ENCODE measurements around the gene EPHA6. TPM values are rescaled to one million over a fixed set of nuclear protein-coding genes. Genes with fewer than 3 reads are reported as not detected.

The EPHA6 gene
- total and polyA plus RNA-seq, 2 donors (not counting 3 experiments of a cell fraction or from before 2014, with no cell fraction given): not detected

DNA sequence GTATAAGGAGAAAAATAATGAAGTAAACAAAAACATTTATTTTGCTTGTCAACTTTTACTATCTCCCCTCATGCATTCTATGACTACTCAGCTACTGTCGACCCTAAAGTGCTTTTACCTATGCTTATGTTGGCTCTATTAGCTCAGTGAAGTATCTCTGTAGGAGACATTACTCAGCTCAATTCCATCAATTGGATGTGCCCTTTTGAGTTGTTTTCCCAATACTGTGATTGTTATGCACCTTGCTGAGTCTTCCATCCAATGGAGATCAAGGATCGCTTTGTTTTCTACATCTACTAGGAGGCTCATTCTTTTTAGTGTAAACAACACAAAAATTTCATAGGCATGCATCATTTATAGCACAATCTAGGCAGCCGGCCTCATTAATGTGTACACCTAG lies 546.4 kb downstream of the EPHA6 start:
- H3K4me3 ChIP-seq (replicated peaks in 1 of 3; ENCODE audit: insufficient read depth in 1 of 3, low read depth in 1 of 3, low read length in 3 of 3): no peak overlapping the region
- TF ChIP-seq, protein P1, sequence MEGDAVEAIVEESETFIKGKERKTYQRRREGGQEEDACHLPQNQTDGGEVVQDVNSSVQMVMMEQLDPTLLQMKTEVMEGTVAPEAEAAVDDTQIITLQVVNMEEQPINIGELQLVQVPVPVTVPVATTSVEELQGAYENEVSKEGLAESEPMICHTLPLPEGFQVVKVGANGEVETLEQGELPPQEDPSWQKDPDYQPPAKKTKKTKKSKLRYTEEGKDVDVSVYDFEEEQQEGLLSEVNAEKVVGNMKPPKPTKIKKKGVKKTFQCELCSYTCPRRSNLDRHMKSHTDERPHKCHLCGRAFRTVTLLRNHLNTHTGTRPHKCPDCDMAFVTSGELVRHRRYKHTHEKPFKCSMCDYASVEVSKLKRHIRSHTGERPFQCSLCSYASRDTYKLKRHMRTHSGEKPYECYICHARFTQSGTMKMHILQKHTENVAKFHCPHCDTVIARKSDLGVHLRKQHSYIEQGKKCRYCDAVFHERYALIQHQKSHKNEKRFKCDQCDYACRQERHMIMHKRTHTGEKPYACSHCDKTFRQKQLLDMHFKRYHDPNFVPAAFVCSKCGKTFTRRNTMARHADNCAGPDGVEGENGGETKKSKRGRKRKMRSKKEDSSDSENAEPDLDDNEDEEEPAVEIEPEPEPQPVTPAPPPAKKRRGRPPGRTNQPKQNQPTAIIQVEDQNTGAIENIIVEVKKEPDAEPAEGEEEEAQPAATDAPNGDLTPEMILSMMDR (IDR thresholded peaks at IDR 0.05; ENCODE audit: extremely low read depth in 1 of 2, insufficient read depth in 1 of 2, low read depth in 1 of 2, low read length in 2 of 2): no peak
- TF ChIP-seq GATA2 (IDR thresholded peaks at IDR 0.05; ENCODE audit: insufficient read depth, insufficient read length, low read depth, low read length): no peak
- TF ChIP-seq, protein P2, sequence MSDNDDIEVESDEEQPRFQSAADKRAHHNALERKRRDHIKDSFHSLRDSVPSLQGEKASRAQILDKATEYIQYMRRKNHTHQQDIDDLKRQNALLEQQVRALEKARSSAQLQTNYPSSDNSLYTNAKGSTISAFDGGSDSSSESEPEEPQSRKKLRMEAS (IDR thresholded peaks at IDR 0.05; ENCODE audit: insufficient read depth, insufficient read length): no peak
- no peak for TF ChIP-seq POLR2A (IDR thresholded peaks at IDR 0.05; ENCODE audit: low read depth, low read length)
- TF ChIP-seq JUN (IDR thresholded peaks at IDR 0.05; ENCODE audit: borderline replicate concordance, insufficient read depth, insufficient read length, low read depth): no peak
- no peak for TF ChIP-seq EZH2 (IDR thresholded peaks at IDR 0.05; ENCODE audit: borderline replicate concordance, low read depth, low read length, severe bottlenecking)
- no peaks in the 10 kb centered on the region for H3K9me3 ChIP-seq (replicated peaks; ENCODE audit: control insufficient read depth, insufficient read depth, low read length)
- ChIA-PET POLR2A (no interaction called here), CTCF (no interaction called here)
- no peaks in the 10 kb centered on the region for H3K4me1 ChIP-seq (ENCODE audit: control insufficient read depth, extremely low read depth, insufficient read depth, low read length)
- no peaks in the 10 kb centered on the region for H3K36me3 ChIP-seq (ENCODE audit: control insufficient read depth in 2 of 2, extremely low read depth in 1 of 2, insufficient read depth in 2 of 2, low read length in 2 of 2)
- no peak overlapping the region for H2AFZ ChIP-seq (ENCODE audit: low read depth, low read length)
- H3K9ac ChIP-seq (replicated peaks; ENCODE audit: extremely low read depth, insufficient read depth, low read length): no peak overlapping the region
- H3K4me2 ChIP-seq (ENCODE audit: insufficient read depth, low read length): no peak overlapping the region
- DNase-seq (ENCODE audit: low read depth, low spot score): no peak
- no peaks in the 10 kb centered on the region for H3K27me3 ChIP-seq (ENCODE audit: control insufficient read depth in 2 of 2, insufficient read depth in 2 of 2, low read length in 2 of 2)
- H3K9me1 ChIP-seq (replicated peaks; ENCODE audit: control insufficient read depth, extremely low read depth, insufficient read depth, low read length): no peaks in the 10 kb centered on the region
- no TSS peak for BruUV-seq (replicated peaks)
- intact Hi-C loops (cut with micrococcal nuclease) (no loop called here), dilution Hi-C loops (cut with MboI; ENCODE audit: extremely low pct_ligation_motif_present, low sequenced_read_pairs) (no loop called here)
- no peak overlapping the region for H3K27ac ChIP-seq (ENCODE audit: insufficient read depth, low read depth, low read length)
- FAIRE-seq: no peak
- H3K79me2 ChIP-seq (ENCODE audit: control insufficient read depth, insufficient read depth, low read length): no peaks in the 10 kb centered on the region
- H4K20me1 ChIP-seq (replicated peaks; ENCODE audit: control insufficient read depth, extremely low read depth, insufficient read depth, low read length): no peaks in the 10 kb centered on the region

DNA sequence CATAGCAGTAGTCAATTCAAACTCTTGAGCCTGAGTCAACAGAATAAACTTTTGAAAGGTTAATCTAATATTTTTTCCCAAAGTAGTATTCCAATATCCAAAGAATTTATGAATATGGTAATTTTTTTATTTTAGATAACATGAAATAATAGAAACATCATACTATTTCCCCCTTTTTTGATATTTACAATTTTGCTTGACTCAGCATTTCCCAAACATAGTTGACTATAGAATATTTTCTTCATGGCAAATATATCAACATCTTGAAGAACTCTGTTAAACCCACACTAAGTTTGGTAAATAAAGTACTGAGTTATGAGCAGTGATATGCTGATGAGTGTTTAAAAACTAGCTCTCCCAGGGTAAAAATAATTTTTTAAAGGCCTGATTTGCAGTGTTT lies 570.2 kb downstream of the EPHA6 start:
- Histone ChIP-seq H3K4me2 (ENCODE audit: insufficient read depth, low read length) (no peak overlapping the region), H3K27me3 (ENCODE audit: control insufficient read depth in 2 of 2, insufficient read depth in 2 of 2, low read length in 2 of 2) (no peaks in the 10 kb centered on the region), H3K9me3 (replicated peaks; ENCODE audit: control insufficient read depth, insufficient read depth, low read length) (no peaks in the 10 kb centered on the region), H3K36me3 (ENCODE audit: control insufficient read depth in 2 of 2, extremely low read depth in 1 of 2, insufficient read depth in 2 of 2, low read length in 2 of 2) (no peaks in the 10 kb centered on the region), H4K20me1 (replicated peaks; ENCODE audit: control insufficient read depth, extremely low read depth, insufficient read depth, low read length) (no peaks in the 10 kb centered on the region), H3K4me3 (replicated peaks in 1 of 3; ENCODE audit: insufficient read depth in 1 of 3, low read depth in 1 of 3, low read length in 3 of 3) (no peak overlapping the region), H2AFZ (ENCODE audit: low read depth, low read length) (no peak overlapping the region), H3K9me1 (replicated peaks; ENCODE audit: control insufficient read depth, extremely low read depth, insufficient read depth, low read length) (no peaks in the 10 kb centered on the region), H3K27ac (ENCODE audit: insufficient read depth, low read depth, low read length) (no peak overlapping the region), H3K4me1 (ENCODE audit: control insufficient read depth, extremely low read depth, insufficient read depth, low read length) (no peaks in the 10 kb centered on the region), H3K9ac (replicated peaks; ENCODE audit: extremely low read depth, insufficient read depth, low read length) (no peak overlapping the region), H3K79me2 (ENCODE audit: control insufficient read depth, insufficient read depth, low read length) (no peaks in the 10 kb centered on the region)
- TF ChIP-seq POLR2A (IDR thresholded peaks at IDR 0.05; ENCODE audit: low read depth, low read length) (no peak), MYC (IDR thresholded peaks at IDR 0.05; ENCODE audit: low read depth, low read length) (no peak), JUN (IDR thresholded peaks at IDR 0.05; ENCODE audit: borderline replicate concordance, insufficient read depth, insufficient read length, low read depth) (no peak), POLR2AphosphoS5 (IDR thresholded peaks at IDR 0.05; ENCODE audit: insufficient read depth, low read depth, low read length) (no peak)
- POLR2A ChIA-PET: no interaction called here
- FAIRE-seq (no peak), DNase-seq (ENCODE audit: low read depth, low spot score) (no peak)
- BruUV-seq (replicated peaks): no TSS peak
- CTCF ChIA-PET: no interaction called here
- intact Hi-C loops (cut with micrococcal nuclease) (no loop called here), dilution Hi-C loops (cut with MboI; ENCODE audit: extremely low pct_ligation_motif_present, low sequenced_read_pairs) (no loop called here)

Measured in endothelial cell of umbilical vein (primary cell).